Body of pancreas (tissue), 4 donors: ENCODE results near the gene CLCNKB. TPM values are rescaled to one million over a fixed set of nuclear protein-coding genes. Genes with fewer than 3 reads are reported as not detected.
"Not testable (repeated sequence)": the region's sequence is repeated elsewhere in the genome, so short reads cannot be mapped to it uniquely, and the experiment has no call there.

ENCODE experiments used
- ATAC-seq: fragments of 150-250 bp; one replicate; pipeline ENCODE4 v1.9.1; 2016
- DNase-seq, 4 donors: peaks; one replicate each; pipeline ENCODE4 v3.0.0-alpha.2; 2019
- H3K27ac ChIP-seq, 4 donors: fragments of 200-600 bp; sonication (generic); 1 replicate in 3 of 4; 2 replicates in 1 of 4; pipeline versions ENCODE4 v1.5.1 to v1.6.1; 2016 to 2019; ENCODE audit warnings: mild to moderate bottlenecking in 1 of 4, mixed read lengths in 1 of 4, moderate library complexity in 1 of 4
- H3K27me3 ChIP-seq, 2 donors: fragments of 200-600 bp; sonication (generic); one replicate each; pipeline ENCODE4 v1.6.0; 2016; ENCODE audit warnings: mild to moderate bottlenecking in 1 of 2
- H3K36me3 ChIP-seq, 2 donors: fragments of 200-600 bp; sonication (generic); replicated peaks in 1 of 2; 2 replicates each; pipeline ENCODE4 v1.5.1; 2016; ENCODE audit warnings: low read depth in 2 of 2; ENCODE audit not compliant: insufficient read depth in 1 of 2
- H3K4me1 ChIP-seq: fragments of 200-600 bp; sonication (generic); one replicate; pipeline ENCODE4 v1.6.0; 2016
- H3K4me3 ChIP-seq, 2 donors: fragments of 200-600 bp; sonication (generic); 1 replicate in 1 of 2; 2 replicates in 1 of 2; pipeline ENCODE4 v1.5.1; 2016 to 2019
- H3K9me3 ChIP-seq, 3 donors: fragments of 200-600 bp; sonication (generic); 1 replicate in 2 of 3; 2 replicates in 1 of 3; pipeline ENCODE4 v1.5.1; 2016
- POLR2A ChIP-seq, 3 donors: fragments of 450-650 bp; IDR thresholded peaks; one replicate each; pipeline ENCODE4 v1.6.1; 2016; ENCODE audit warnings: antibody characterized with exemption in 3 of 3, mild to moderate bottlenecking in 2 of 3
- WGBS, 2 donors: methylation state at CpG; one replicate each; pipeline ENCODE4 v1.1.5; 2017; 5-methylcytosine and 5-hydroxymethylcytosine counted together
- intact Hi-C: fragments of 100-400 bp; cut with DNase I; formaldehyde crosslinking; loops from one replicate; pipeline ENCODE4 v1.15.1; 2023
- total RNA-seq, 2 donors: library from RNA; depleted of rRNA; stranded (reverse); fragments of >200 nt; gene quantifications; one replicate each; pipeline ENCODE4 v1.1.0, GENCODE V29; 2016
- TF ChIP-seq, protein P1 (sequence below), 7 experiments: fragments of 450-650 bp in 4 of 7; fragments of 200-600 bp in 3 of 7; sonication (generic) in 3 of 7; IDR thresholded peaks; one replicate each; pipeline ENCODE4 v1.5.1; 2016 to 2019; ENCODE audit warnings: antibody characterized with exemption in 7 of 7

Gene CLCNKB
- total RNA-seq, 2 donors from 2014 or later: 1.3 TPM; not detected in 1

DNA sequence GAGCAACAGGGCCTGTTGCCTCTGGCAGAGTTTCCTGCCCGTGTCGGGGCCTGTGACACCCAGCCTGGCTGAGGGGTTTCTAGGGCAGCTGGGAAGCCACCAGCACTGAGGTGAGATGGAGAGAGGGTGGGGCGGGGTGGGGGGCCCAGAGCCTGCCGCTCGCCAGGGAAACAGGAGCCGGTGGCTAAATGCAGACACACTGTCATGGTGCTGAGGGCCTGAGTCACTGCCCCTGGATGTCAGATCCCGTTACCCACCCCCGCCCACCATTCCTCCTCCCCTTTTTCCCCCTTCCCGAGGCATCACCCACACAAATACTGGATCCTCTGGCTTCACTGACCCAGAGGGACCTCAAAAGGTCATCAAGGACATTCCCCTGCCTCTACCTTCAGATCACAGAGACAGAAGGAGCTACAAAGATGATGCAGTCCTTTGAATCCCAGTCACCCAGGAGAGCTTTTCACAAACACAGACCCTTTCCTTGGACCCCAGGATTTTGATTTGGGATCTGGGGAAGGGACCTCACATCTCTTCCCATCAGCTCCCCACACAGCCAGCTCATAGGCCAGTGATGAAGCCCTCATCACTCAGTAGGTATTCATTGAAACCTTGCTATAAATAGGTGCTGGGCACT, 23.8 kb upstream of the CLCNKB start:
- Histone ChIP-seq H3K9me3 (no peaks in the 10 kb centered on the region), H3K27me3 (no peaks in the 10 kb centered on the region), H3K36me3 (no peaks in the 10 kb centered on the region), H3K27ac (no peak overlapping the region), H3K4me1 (peaks cover 43% of the 10 kb centered on the region), H3K4me3 (no peak overlapping the region)
- intact Hi-C loops: no loop called here
- no peak for TF ChIP-seq POLR2A (IDR thresholded peaks at IDR 0.05)
- TF ChIP-seq, protein P1, sequence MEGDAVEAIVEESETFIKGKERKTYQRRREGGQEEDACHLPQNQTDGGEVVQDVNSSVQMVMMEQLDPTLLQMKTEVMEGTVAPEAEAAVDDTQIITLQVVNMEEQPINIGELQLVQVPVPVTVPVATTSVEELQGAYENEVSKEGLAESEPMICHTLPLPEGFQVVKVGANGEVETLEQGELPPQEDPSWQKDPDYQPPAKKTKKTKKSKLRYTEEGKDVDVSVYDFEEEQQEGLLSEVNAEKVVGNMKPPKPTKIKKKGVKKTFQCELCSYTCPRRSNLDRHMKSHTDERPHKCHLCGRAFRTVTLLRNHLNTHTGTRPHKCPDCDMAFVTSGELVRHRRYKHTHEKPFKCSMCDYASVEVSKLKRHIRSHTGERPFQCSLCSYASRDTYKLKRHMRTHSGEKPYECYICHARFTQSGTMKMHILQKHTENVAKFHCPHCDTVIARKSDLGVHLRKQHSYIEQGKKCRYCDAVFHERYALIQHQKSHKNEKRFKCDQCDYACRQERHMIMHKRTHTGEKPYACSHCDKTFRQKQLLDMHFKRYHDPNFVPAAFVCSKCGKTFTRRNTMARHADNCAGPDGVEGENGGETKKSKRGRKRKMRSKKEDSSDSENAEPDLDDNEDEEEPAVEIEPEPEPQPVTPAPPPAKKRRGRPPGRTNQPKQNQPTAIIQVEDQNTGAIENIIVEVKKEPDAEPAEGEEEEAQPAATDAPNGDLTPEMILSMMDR (IDR thresholded peaks at IDR 0.05): no peak
- DNase-seq (no peak), ATAC-seq (no peak)
- WGBS, 2 donors: 77 to 100% methylated on average over 2 to 8 of the region's 9 CpGs

GRCh38 chr1:16020325-16020724, 23.3 kb upstream of the CLCNKB start:
- TF ChIP-seq POLR2A (IDR thresholded peaks at IDR 0.05): no peak
- TF ChIP-seq, protein P1 (IDR thresholded peaks at IDR 0.05): no peak
- no peaks in the 10 kb centered on the region for H3K9me3 ChIP-seq
- WGBS, 2 donors: 80 to 92% methylated on average over 2 to 5 of the region's 6 CpGs
- H3K4me1 ChIP-seq: peaks cover 38% of the 10 kb centered on the region
- H3K27ac ChIP-seq: no peak overlapping the region
- ATAC-seq: no peak
- H3K27me3 ChIP-seq: no peaks in the 10 kb centered on the region
- DNase-seq: no peak
- no peak overlapping the region for H3K4me3 ChIP-seq
- H3K36me3 ChIP-seq: no peaks in the 10 kb centered on the region
- intact Hi-C loops: no loop called here

DNA sequence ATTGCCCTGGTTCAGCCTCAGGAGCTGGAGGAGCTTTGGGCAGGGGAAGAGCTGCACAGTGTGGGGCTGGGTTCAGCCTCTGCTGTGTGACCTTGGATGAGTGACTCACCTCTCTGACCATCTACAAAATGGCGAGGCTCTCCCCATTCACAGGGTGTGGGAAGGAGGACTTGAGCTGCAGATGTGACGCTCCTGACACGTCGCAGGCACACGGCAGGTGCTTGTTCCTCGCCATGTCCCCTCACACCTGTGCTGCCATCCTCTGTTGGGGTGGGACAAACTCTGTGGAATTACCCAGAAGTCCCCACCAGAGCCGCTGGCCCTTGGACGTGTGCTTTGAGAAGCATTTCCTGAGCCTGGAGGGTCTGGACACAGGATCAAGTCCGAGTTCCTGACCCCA, 22.7 kb upstream of the CLCNKB start:
- intact Hi-C loops, DNase-seq, ATAC-seq, H3K36me3 ChIP-seq, H3K27me3 ChIP-seq, H3K4me3 ChIP-seq, H3K9me3 ChIP-seq: not testable (repeated sequence)
- Histone ChIP-seq H3K4me1 (peaks cover 38% of the 10 kb centered on the region), H3K27ac (peak overlapping the region in 1 of 4 donors; percentile 8)
- 71 to 100% methylated on average over 1 to 8 of the region's 9 CpGs for WGBS, 2 donors

DNA sequence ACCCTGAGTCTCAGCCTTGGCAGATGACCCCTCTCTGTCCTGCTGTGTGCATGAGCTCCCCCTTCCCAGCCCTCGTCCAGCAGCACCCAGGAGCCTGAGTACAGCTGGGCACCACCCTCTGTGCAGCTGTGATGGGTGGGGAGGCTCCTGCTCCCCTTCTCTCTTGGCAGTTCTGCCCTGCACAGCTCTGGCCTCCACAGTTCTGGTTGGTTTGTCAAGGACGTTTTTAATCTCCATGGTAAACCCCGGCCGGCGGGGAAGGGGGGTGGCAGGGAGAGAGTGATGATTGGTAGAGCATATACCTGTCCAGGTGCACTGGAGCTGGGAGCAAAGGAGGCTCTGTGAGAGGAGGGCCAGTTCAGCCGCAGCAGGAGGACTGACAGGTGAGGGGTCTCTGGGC, 21.9 kb upstream of the CLCNKB start, which contains the start of gene CLCNKA:
TSS of gene CLCNKA (plus strand) at position 356 of the 400 bp plus-strand sequence. CDS start 584 bp downstream, outside the sequence.
- DNase-seq (peak; percentile 56 to 76 (median 74)), ATAC-seq (peak; percentile 67)
- no peak for TF ChIP-seq POLR2A (IDR thresholded peaks at IDR 0.05)
- TF ChIP-seq, protein P1 (IDR thresholded peaks at IDR 0.05): no peak
- no peaks in the 10 kb centered on the region for H3K36me3 ChIP-seq
- H3K9me3 ChIP-seq: no peaks in the 10 kb centered on the region
- 5 to 15% methylated on average over 6 of the region's 6 CpGs for WGBS, 2 donors
- peaks cover 39% of the 10 kb centered on the region for H3K4me1 ChIP-seq
- intact Hi-C loops: no loop called here
- peak within 1 kb of the TSS in 1 of 4 donors; percentile 8 for H3K27ac ChIP-seq
- no peak within 1 kb of the TSS for H3K4me3 ChIP-seq
- H3K27me3 ChIP-seq: no peaks in the 10 kb centered on the region

DNA sequence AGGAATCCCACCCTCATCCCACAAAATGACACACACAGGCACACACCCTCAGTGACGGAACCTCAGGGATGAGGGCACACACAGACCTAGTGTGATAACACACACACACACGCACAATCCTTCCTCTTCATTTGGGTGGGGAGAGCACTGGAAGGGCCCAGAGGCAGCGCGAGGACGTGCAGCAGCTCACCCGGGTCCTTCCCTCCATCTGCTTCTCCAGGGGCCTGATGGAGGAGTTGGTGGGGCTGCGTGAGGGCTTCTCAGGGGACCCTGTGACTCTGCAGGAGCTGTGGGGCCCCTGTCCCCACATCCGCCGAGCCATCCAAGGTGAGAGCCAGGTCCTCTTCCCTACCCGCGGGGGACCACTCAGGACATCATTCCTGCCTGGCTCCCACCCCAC, 21.2 kb upstream of the CLCNKB start:
- WGBS, 2 donors: 72 to 76% methylated on average over 2 to 9 of the region's 11 CpGs
- Histone ChIP-seq H3K4me1 (peaks cover 41% of the 10 kb centered on the region), H3K9me3 (no peaks in the 10 kb centered on the region), H3K4me3 (no peak overlapping the region), H3K27me3 (no peaks in the 10 kb centered on the region), H3K27ac (no peak overlapping the region), H3K36me3 (no peaks in the 10 kb centered on the region)
- no peak for TF ChIP-seq POLR2A (IDR thresholded peaks at IDR 0.05)
- TF ChIP-seq, protein P1 (IDR thresholded peaks at IDR 0.05): no peak
- intact Hi-C loops: no loop called here
- ATAC-seq: no peak
- DNase-seq: no peak
